HEK293 (cell line): ENCODE results near the gene PCID2.

Source experiments
- CTCF ChIA-PET: fragments of 350-600 bp; formaldehyde crosslinking; extraction: SDS; loops from one replicate; lab custom pipeline; 2021; ENCODE audit warnings: antibody characterized with exemption; lab: Yijun Ruan, JAX
- POLR2A ChIA-PET: fragments of 300-600 bp; formaldehyde crosslinking; extraction: SDS; loops from one replicate; lab custom pipeline; 2020; ENCODE audit warnings: antibody characterized with exemption, inconsistent platforms; lab: Yijun Ruan, JAX
- H3K27ac ChIP-seq: fragments of 200-500 bp; sonication (Bioruptor generic); 2 replicates; pipeline ENCODE4 v1.5.1; 2014; ENCODE audit warnings: low read depth, low read length, control low read depth, inconsistent platforms; ENCODE audit errors: extremely low read depth
- H3K36me3 ChIP-seq, 2 experiments: fragments of 200-500 bp in 1 of 2; sonication (Bioruptor generic) in 1 of 2; 1 replicate in 1 of 2; 2 replicates in 1 of 2; pipeline ENCODE4 v1.5.1; 2014 to 2017; ENCODE audit warnings: inconsistent platforms in 2 of 2, low read length in 2 of 2; ENCODE audit not compliant: control insufficient read depth in 2 of 2, insufficient read depth in 1 of 2
- H3K4me1 ChIP-seq: fragments of 200-500 bp; sonication (Bioruptor generic); 2 replicates; pipeline ENCODE4 v1.5.1; 2014; ENCODE audit warnings: mild to moderate bottlenecking, low read length, inconsistent platforms; ENCODE audit not compliant: control insufficient read depth, insufficient read depth
- H3K4me3 ChIP-seq: 2 replicates; pipeline ENCODE4 v1.5.1; 2011; ENCODE audit warnings: low read depth, mild to moderate bottlenecking, control low read depth, low read length, moderate library complexity
- H3K9me3 ChIP-seq: fragments of 200-500 bp; sonication (Bioruptor generic); 2 replicates; pipeline ENCODE4 v1.5.1; 2014; ENCODE audit warnings: low read depth, low read length, inconsistent platforms; ENCODE audit not compliant: control insufficient read depth, insufficient read depth
- GLI2 ChIP-seq: fragments of 450-650 bp; formaldehyde crosslinking; IDR thresholded peaks from 2 replicates; pipeline ENCODE4; 2017; ENCODE audit warnings: missing biosample characterization, missing genetic modification characterization, low read depth, borderline replicate concordance
- KLF17 ChIP-seq: fragments of 450-650 bp; formaldehyde crosslinking; IDR thresholded peaks from 2 replicates; pipeline ENCODE4 v1.5.1; 2016; ENCODE audit warnings: missing biosample characterization, missing genetic modification characterization
- MEIS1 ChIP-seq: sonication (generic); formaldehyde crosslinking; IDR thresholded peaks from 2 replicates; pipeline ENCODE4 v1.8.1; 2022; ENCODE audit warnings: missing genetic modification reagents, mild to moderate bottlenecking, borderline replicate concordance
- PBX3 ChIP-seq: sonication (generic); formaldehyde crosslinking; IDR thresholded peaks from 2 replicates; pipeline ENCODE4 v1.8.1; 2022; ENCODE audit warnings: mild to moderate bottlenecking, moderate library complexity, missing genetic modification reagents
- PRDM1 ChIP-seq: fragments of 450-650 bp; formaldehyde crosslinking; IDR thresholded peaks from 2 replicates; pipeline ENCODE4; 2016; ENCODE audit warnings: missing biosample characterization, missing genetic modification characterization
- RBAK ChIP-seq: fragments of 450-650 bp; formaldehyde crosslinking; IDR thresholded peaks from 2 replicates; pipeline ENCODE4 v1.5.1; 2016; ENCODE audit warnings: missing biosample characterization, missing genetic modification characterization
- REPIN1 ChIP-seq: fragments of 450-650 bp; formaldehyde crosslinking; IDR thresholded peaks from 2 replicates; pipeline ENCODE4 v1.5.1; 2017; ENCODE audit warnings: missing biosample characterization, missing genetic modification characterization, low read depth
- SP3 ChIP-seq: fragments of 450-650 bp; formaldehyde crosslinking; IDR thresholded peaks from 2 replicates; pipeline ENCODE4 v1.5.1; 2016; ENCODE audit warnings: missing biosample characterization, missing genetic modification characterization
- ZBTB1 ChIP-seq: fragments of 450-650 bp; formaldehyde crosslinking; IDR thresholded peaks from 2 replicates; pipeline ENCODE4 v1.5.1; 2016; ENCODE audit warnings: missing biosample characterization, missing genetic modification characterization
- ZBTB21 ChIP-seq: fragments of 450-650 bp; formaldehyde crosslinking; IDR thresholded peaks from 2 replicates; pipeline ENCODE4 v1.5.1; 2017; ENCODE audit warnings: missing biosample characterization, missing genetic modification characterization
- ZNF175 ChIP-seq: fragments of 450-650 bp; formaldehyde crosslinking; IDR thresholded peaks from 2 replicates; pipeline ENCODE4 v1.5.1; 2016; ENCODE audit warnings: missing biosample characterization, missing genetic modification characterization
- ZNF274 ChIP-seq, 2 experiments: fragments of 200-500 bp in 1 of 2; fragments of 450-650 bp in 1 of 2; sonication (Bioruptor generic) in 1 of 2; formaldehyde crosslinking in 1 of 2; IDR thresholded peaks; 2 replicates each; pipeline versions ENCODE4 v1.5.1 to v1.6.1; 2014 to 2016; ENCODE audit warnings: borderline replicate concordance in 1 of 2, inconsistent platforms in 1 of 2, low read length in 1 of 2, missing biosample characterization in 1 of 2, missing genetic modification characterization in 1 of 2
- ZNF398 ChIP-seq: fragments of 450-650 bp; formaldehyde crosslinking; IDR thresholded peaks from 2 replicates; pipeline ENCODE4 v1.5.1; 2017; ENCODE audit warnings: missing biosample characterization, missing genetic modification characterization
- ZNF48 ChIP-seq: fragments of 450-650 bp; formaldehyde crosslinking; IDR thresholded peaks from 2 replicates; pipeline ENCODE4 v1.5.1; 2016; ENCODE audit warnings: missing biosample characterization, missing genetic modification characterization
- ZNF645 ChIP-seq: fragments of 450-650 bp; formaldehyde crosslinking; IDR thresholded peaks from 2 replicates; pipeline ENCODE4; 2016; ENCODE audit warnings: missing biosample characterization, missing genetic modification characterization
- ZNF670 ChIP-seq: fragments of 450-650 bp; formaldehyde crosslinking; IDR thresholded peaks from 2 replicates; pipeline ENCODE4 v1.5.1; 2016; ENCODE audit warnings: missing biosample characterization, missing genetic modification characterization, low read depth
- ZSCAN16 ChIP-seq: fragments of 450-650 bp; formaldehyde crosslinking; IDR thresholded peaks from 2 replicates; pipeline ENCODE4 v1.5.1; 2016; ENCODE audit warnings: missing biosample characterization, missing genetic modification characterization

Gene PCID2

GRCh38 chr13:113219256-113219940 lies 10.9 kb upstream of the PCID2 start (continued):
- no peak for TF ChIP-seq RBAK (tag by site-specific recombination)

- TF ChIP-seq MEIS1 (CRISPR knock-in tag) (no peak), ZBTB21 (no peak), ZNF645 (tag by site-specific recombination) (no peak), GLI2 (tag by site-specific recombination) (no peak), ZNF48 (no peak), ZNF175 (tag by site-specific recombination) (no peak), PRDM1 (tag by site-specific recombination) (no peak), ZSCAN16 (tag by site-specific recombination) (no peak), ZBTB1 (tag by site-specific recombination) (no peak), SP3 (tag by site-specific recombination) (no peak), REPIN1 (no peak), ZNF670 (tag by site-specific recombination) (no peak), ZNF274 (IDR thresholded peaks at IDR 0.05; ENCODE audit: low read length) (no peak), ZNF274 (tag by site-specific recombination; IDR thresholded peaks at IDR 0.05; ENCODE audit: borderline replicate concordance) (no peak), ZNF398 (tag by site-specific recombination) (no peak), PBX3 (CRISPR knock-in tag) (no peak), KLF17 (tag by site-specific recombination) (no peak)
- TF ChIP-seq, all 188 proteins: peak for 0
- Histone ChIP-seq H3K9me3 (no peaks in the 10 kb centered on the region), H3K4me3 (no peak overlapping the region), H3K4me1 (peaks cover 6% of the 10 kb centered on the region; the same call in 1 of the 2 replicates), H3K27ac (no peak overlapping the region), H3K36me3 (peaks cover 0 to 46% of the 10 kb centered on the region in 2 experiments; a peak in 2 of 3 replicates)
- ChIA-PET POLR2A (interaction anchor here (1.4 kb wide), 1 partner anchor 9 kb away, joined by 4 read pairs; the partner anchor contains the start of gene CUL4A), CTCF (no interaction called here)
These were observed 10.1 kb upstream of the PCID2 start for GRCh38 chr13:113218586-113218985.
